Activated T-cell treated with anti-CD3 and anti-CD28 coated beads for 1 hour (primary cell): ENCODE data around the gene CENPP.

Experiments used
- DNase-seq: peaks from one replicate; pipeline ENCODE4 v3.0.0-alpha.2; 2020; ENCODE audit warnings: low read depth

CENPP gene

DNA sequence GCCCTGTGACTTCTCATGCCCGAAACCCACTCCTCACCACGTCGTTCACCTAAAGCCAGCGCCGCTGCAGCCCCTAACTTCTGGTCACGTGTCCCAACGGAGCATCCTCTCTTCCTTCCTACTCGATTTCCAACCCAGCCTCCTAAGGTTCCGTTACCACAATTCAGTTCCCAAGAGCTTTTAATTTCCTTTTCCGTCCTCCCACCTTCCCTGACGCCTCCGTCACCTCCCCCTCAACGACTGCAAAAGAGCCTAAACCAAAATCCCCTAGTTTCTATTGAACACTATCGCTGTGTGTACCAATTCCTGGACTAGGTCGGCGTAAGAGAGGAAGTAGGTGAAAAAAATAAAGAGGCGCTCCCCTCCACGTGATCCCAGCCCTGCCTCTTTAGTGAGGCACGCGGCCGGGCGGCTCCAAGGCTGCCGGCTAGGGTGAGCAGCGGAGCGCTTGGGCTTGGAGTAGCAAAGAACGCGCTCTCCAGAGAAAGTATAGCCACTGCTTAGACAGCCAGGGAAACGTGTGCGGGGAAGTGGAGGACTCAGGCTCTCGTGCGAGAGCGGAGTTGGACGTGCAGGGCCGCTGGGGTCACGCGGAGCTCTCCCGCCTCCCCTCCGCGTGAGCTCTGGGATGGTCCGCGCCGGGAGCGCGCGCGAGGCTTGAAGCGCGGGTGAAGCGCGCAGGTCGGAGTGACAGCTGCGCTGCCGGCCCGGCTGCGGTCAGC lies at the start of gene CENPP, which contains the start of gene NOL8:
CENPP (plus strand) TSS at position 685 of the 722 bp plus-strand sequence.
NOL8 (minus strand) TSS at position 82 of the 722 bp plus-strand sequence. CDS start 1,189 bp downstream, outside the sequence.
- DNase-seq, result peak; percentile 71

DNA sequence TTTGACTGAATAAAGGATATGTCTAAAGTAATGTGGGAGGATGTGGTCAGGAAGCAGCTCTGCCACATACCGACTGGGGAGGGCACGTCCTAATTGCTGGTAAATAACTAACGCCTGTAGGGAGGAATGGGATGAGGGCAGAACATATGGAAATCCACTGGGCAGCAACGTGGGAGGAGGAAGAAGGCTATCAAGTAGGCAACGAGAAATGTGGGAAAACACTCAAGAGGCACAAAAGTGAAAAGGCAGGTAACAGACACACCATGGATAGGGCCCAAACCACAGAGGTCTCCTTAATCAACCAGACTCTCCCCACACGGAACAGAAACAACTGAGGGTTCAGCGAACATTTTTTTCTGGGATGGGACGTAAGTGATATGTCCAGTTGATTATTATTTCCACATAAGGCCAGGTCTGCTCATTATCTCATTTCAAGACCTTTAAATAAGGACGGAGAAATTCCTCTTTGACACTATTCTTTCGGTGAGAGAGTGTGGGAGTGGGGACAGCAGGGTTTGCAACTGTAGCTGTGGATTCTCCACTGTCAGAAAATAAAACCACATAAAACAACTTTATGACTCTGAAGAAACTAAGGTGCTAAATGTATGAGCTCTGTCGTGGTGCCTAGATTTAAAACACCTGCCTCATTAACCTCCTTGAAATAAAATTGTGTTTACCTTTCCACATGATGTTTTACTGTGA lies 49.3 kb upstream of the CENPP start:
- no peak for DNase-seq

DNA sequence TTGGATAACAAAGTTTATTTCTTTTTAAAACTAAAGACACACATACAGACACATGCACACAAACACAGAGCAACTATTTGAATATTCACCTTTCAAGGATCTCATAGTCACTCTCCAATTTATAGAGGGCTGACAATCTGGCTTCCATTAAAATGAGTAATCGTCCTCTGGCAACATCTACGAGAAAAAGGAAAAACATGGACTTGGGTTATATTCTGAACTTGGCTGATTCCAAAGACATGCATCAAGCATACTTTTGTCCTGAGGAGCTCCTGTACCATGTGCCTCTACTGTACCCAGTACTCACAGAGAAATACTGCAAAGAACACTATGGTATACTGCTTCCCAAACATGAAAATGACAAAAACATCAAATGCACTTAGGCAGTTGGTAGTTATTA lies 47.6 kb upstream of the CENPP start:
- DNase-seq, result no peak

DNA sequence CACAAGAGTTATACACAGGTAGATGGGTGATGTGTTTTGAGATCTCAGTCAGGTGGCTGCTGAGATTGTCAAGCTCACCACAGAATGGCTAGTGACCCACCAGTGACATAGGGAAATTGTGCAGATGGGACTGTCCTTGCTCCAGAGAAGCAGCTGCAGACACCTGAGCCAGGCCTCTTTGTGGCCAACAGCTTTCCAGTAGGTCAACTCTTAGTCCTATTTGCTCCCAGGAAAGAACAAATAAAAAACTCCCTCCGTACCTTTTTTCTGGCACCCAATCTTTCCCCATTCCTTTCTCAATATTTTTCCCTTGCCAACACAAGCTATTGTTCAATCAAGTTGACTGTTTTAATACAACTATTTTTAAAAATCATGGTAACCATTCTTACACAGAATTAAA lies 46.5 kb upstream of the CENPP start:
- DNase-seq, result no peak

DNA sequence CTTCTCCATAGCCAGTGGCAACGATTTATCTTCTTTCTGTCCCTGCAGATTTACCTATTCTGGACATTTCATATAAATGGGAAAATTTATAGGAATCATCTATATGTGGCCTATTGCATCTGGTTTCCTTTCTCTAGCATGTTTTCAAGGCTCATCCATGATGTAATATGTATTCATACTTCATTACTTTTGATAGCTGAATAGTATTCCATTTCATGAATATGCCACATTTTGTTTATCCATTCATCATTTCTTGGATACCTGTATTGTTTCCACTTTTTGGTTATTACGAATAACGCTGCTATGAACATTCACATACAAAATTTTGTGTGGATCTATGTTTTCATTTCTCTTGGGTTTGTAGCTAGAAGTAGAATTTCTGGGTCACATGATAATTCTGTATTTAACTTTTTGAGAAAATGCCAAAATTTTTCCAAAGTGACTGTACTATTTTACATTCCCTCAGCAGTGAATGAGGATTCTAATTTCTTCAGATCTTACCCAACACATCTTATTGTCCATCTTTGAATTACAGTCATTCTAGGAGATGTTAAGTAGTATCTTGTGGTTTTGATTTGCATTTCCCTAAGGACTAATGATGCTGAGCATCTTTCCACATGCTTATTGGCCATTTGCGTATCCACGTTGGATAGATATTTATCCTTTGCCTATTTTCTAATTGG lies 35.9 kb upstream of the CENPP start:
- no peak for DNase-seq

DNA sequence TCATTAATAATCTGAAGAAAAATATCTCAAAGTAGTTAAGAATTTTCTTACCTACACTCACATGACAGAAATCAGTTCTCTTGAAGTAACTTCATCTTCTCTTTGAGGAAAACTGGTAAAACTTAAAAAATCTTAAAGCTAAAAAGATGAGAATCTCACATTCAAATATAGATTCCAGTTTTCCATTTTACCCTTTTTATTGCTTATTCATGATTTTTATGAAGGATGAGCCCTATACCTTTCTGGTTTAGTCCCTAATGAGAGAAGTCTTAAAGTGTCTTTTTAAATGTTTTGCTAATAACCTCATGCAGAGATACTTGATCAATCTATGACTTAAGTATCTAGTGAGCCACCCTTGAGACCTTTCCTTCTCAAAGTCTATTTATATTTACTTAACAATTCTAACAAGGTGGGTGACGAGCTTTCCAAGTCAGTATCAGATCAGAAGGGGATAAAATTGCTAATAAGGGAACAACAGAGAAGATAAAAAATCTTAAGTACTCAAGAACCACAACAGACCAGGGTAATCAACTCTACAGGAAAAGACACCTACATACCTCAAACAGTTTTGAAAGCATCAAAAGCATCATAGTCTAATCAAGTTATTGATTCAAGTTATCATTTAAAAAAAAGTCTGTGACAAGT lies 34.8 kb upstream of the CENPP start:
- DNase-seq, result no peak

DNA sequence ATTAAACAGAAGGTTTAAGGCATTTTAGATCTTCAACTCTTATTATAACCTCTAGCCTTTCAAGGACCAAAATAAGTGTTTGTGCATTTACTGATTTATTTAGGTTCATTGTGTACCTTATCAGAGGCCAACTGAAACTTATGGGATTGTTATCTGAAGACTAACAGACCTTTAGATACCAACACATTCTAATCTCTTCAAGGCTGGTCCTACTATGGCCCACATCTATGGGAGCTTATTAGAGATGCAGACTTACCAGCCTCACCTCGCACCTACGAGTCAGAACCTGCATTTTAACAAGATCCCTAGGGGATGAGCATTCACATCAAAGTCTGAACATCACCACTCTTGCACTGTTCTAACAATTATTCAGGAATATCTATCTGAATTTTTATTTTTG lies 34.2 kb upstream of the CENPP start:
- DNase-seq, result no peak

DNA sequence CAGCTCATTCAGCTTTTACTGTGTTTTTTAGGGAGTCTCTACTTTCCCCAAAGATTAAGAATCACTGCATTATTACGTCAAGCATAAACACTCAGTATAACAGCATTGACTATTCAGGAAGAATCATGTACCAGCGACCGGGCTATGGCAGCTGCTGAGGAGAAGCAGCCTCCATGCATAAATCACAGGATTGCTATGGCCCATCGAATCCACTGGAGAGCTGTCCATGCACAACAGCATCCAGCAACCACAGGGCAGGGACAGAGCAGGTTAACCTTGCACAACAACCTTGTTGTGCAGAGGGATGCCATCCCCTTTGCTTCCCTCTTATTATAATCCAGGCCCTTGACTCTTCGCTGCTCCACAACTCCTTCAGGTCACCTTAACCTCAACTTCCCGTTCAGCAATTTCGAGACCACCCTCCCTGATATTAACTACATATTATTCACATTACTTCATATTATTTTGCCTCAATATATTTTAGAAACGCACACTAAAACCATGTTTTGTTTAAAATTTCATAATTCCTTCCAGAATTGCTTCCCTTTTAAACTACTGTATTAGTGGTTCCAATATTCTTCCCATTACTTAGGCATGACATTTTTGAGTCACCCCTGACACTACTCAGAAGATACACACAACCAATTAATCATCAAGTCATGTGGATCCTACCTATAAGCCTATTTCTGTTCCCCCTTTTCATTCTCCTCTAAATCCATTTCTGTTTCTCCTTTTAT lies 33.2 kb upstream of the CENPP start:
- no peak for DNase-seq

DNA sequence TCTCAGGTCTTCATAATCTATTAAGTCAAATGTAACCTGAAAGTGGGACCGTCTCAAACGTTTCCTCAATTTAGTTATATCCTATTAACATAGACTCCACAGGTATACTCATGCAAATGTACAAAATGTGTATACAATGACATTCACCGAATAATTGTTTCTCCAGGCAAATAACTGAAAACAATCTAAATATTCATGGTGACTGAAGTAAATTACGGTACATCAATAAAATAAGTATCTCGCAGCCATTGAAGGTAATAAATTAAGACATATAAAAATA lies 32.7 kb upstream of the CENPP start:
- no peak for DNase-seq

DNA sequence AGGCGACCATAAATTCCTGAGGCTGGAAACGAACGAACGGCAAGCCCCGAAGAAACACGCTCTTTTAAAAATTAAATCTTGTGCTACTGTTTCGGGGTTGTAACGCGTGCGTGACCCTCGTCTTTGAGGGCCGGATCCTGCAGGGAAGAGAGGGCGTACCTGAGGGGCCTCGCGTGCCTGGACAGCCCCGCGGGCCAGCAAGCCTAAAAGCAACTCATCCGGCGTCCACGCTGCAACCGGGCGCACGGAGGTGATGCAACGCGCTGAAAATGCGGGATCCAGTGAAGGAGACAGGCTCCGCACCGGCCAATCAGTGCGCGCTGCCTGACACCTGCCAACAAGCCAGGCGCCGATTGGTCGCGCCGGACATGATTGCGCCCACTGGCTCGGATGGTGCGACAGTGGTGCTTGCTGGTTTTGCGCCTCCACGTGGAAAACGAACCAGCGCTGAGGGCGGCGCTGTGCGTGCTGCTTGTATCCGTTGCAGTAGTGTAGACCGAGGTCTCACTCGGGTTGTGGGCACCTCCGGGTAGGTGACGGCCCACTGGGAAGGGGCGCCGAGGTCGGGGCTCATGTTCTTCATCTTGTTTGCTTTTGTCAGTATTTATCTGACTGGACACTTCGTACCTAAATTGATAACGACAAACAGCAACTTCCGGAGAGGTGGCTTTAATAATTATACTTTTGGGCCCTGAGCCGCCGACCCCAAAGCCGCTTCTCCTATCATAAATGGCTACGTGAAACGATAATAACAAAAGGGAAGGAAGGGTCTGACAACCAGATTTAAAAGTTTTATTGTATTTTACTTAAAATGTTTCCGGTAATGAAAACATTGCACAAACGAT lies 32.1 kb upstream of the CENPP start, which contains the start of gene IARS1:
IARS1 (minus strand) TSS at position 246 of the 845 bp plus-strand sequence. CDS start 4,278 bp downstream, outside the sequence.
- peak; percentile 99 for DNase-seq

DNA sequence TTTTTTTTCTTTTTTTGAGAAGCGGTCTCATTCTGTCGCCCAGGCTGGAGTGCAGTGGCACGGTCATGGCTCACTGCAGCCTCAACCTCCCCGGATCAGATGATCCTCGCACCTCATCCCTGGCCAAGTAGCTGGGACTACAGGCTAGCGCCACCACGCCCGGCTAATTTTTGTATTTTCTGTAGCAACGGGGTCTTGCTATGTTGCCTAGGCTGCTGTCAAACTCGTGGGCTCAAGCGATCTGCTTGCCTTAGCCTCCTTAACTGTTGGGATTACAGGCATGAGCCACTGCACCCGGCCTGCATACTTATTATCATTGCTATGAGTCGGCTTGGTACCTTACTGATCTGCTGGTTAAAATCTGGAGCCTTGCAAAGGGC lies 31.5 kb upstream of the CENPP start:
- no peak for DNase-seq

DNA sequence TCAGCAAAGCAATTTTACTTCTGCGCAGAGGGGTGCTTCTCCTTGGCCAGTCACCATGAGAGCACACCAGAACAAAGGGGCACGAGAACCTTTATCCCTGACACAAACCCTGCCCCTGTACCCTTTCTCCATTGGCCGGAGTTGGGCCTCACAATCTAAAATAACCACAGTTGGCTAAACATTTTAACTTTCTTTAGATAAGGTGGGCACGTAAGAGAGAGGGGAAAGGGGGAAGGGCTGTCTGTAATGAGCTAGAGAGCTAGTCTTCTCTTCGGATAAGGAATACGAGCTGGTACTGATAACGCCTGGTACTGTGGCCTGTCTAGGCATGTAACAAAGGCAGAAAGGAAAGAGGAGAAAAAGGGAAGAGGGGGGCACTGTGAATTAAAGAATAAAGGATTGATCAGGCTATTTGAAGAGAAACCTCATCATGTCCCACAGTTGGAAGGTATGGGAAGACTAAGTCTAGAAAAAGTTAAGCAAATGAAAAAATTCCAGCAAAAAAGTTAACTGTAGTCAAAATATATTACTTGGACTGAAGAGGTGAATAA lies 30.4 kb upstream of the CENPP start:
- DNase-seq, result no peak

DNA sequence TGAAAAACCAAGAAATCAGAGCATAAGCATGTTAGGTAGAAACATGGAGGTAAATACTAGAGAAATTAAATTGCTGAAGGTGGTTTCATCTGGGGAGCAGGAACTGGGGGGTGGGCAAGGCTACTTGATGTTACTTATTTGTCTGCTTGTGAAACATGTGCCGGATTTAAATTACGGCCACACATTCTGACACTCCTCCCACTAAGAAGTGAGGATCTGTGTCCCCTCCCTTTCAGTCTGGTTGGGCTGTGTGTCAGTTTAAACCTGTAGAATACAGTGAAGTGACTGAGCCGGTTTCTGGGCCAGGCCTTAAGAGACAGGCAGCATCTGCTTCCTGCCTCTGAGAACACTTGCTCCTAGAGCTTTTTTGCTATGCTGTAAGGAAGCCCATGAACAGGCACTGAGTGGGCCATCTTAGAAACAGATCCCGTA lies 29.9 kb upstream of the CENPP start:
- DNase-seq, result no peak

DNA sequence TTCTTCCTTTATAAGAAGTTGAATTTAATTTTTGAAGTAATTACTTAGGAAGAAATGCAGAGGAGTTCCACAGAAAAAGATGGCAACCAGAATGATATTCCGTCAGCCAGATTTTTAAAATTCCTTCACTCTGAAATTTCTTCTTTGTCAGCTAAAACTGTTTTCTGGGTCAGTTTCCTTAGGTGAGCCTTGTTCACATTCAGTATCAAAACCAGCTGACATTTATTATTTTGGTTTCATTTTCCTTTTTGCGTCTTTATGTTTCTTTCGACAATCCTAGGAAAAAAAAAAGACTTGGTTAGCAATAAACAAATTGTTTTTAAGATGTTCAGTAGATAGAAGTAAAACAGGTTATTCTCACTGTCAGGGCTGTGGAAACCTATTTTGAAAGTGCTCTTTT lies 28.1 kb upstream of the CENPP start:
- no peak for DNase-seq

DNA sequence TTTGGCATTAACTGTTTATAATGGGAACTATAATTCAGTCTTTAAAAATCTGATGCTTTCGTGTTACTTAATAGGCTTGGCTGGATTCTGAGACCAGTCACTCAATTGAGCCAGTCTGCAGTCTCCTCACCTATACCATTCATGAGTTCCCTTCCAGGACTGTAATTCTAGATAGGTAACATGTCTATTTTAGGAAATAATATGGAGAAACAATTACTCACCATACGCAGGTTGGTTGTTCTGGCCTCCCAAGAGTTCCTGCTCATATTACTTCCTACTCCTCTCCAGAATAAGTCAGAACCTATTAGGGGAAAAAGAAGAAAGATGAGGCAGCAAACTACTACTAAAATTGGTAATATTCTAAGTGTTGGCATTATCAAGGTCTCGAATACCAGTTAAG lies 27.7 kb upstream of the CENPP start:
- no peak for DNase-seq

DNA sequence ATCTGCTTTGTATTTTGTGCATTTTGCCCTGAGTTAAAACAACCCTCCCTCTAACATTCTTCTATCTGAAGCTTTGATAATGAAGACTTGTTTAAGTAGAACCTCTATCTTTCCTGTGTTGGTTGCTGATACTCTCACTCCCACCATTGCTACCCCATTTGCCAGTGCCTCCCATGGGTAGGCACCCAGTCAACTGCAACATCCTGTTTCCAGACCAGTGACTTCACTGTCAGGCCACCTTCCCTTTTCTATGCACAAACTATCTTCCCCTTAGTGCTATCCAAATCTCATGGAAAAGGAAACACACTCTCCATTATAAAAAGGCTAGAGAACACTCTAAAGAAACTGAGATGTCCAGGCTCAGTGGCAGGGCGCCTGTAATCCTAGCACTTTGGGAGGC lies 26.6 kb upstream of the CENPP start:
- no peak for DNase-seq

DNA sequence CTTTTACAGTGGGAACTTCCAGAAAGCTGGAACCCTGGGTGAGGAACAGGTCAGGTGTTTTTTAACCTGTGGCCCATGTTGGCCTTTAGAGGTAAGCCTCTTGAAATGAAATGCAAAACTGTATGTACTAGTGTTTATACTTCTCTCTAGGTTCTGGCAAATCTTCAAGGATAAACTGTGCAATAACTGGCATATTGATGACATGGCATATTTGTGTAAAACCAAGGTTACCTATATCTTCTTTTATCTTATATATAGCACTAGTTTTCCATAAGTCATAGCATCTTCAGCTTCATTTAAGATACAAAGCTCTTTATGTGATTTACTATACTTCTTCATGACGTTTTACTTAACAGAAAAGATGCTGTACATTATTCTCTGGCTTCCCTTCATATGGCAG lies 24.8 kb upstream of the CENPP start:
- no peak for DNase-seq

DNA sequence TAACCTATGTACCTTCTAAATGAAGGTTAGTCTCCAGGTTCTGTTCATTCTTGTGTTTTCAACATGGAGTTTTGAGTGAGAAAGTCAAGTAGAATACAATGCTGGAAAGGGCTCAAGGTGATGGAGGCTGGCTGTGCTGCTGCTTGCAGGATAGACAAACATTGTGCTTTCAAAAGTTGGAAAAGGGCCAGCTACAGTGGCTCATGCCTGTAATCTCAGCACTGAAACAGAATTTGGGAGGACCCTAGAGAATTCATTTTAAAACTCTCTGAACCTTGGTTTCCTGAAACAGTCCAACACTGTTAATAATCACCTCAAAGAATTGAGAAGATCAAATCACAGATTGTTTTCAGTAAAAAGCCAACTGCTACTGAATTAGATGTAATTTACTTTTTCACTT lies 16.9 kb upstream of the CENPP start:
- no peak for DNase-seq

DNA sequence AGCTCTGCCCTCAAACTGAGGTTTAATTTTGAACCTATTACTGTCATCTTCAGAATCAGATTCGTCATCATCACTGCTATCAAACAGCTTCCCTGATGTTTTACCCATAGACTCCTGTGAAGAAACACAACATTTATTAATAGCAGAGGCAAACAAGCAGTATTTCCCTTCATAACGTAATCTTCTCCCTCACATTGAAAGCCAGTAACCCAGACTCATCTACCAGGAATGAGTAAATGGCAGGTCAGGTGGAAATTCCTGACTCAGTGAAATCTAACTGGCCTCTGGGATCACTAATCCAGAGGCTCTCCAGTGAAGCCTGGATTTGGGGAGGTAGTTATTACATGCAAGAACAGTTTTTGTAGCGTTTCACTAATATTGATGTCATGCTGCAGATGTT lies 15.2 kb upstream of the CENPP start:
- no peak for DNase-seq

DNA sequence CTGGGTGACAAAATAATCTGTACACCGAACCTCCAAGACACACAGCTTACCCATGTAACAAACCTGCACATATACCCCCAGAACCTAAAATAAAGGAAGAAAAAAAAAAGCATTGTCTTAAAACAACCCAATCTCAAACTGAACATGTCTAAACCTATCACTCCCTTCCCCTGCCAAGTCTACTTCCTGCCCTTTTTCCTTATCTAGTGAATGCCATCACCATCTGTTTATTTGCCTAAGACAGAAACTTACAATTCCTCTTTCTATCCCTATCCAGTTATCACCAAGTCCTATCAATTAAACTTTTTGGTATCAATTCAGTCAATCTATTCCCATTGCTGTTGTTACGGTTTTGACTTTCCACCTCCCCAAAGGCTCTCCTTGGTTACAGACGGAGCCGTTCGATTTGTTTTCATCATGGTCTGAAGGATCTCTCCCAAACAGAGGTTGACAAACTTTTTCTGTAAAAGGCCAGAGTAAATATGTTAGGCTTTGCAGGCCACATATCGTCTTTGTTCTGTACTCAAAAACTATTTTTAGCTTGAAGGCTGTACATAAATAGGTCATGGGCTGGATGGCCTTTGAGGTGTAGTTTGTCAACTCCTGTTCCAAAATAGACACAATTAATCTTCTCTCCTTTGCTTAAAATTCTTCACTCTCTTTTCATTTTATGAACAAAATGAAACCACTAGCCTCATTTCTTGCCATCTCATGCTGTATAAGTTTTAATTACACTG lies 12.7 kb upstream of the CENPP start:
- no peak for DNase-seq
